ENCODE data around the gene KIF18B. TPM values are rescaled to one million over a fixed set of nuclear protein-coding genes. Genes with fewer than 3 reads are reported as not detected.

The KIF18B gene
- total and polyA plus RNA-seq, 2 of the 8 experiments (the other 6 are each of a cell fraction or from before 2014, with no cell fraction given): 39.0 to 59.4 TPM

GRCh38 chr17:44982113-44982702 lies 34.6 kb upstream of the KIF18B start (continued):
- TF ChIP-seq CTCF (IDR thresholded peaks at IDR 0.05; ENCODE audit: control extremely low read depth in 1 of 3, insufficient read depth in 1 of 3, low read depth in 1 of 3, low read length in 3 of 3) (no peak), CBX5 (IDR thresholded peaks at IDR 0.05; ENCODE audit: low read depth, low read length) (no peak), SIX5 (IDR thresholded peaks at IDR 0.05; ENCODE audit: low read depth, low read length) (no peak), E2F6 (IDR thresholded peaks at IDR 0.05) (no peak), CHD1 (IDR thresholded peaks at IDR 0.05; ENCODE audit: low read depth, low read length) (no peak)
- TF ChIP-seq, protein P1, sequence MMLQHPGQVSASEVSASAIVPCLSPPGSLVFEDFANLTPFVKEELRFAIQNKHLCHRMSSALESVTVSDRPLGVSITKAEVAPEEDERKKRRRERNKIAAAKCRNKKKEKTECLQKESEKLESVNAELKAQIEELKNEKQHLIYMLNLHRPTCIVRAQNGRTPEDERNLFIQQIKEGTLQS (IDR thresholded peaks at IDR 0.05; ENCODE audit: insufficient read depth, low read depth, low read length): no peak
